Activated CD4-positive, alpha-beta T cell treated with anti-CD3 and anti-CD28 coated beads for 36 hours (primary cell): ENCODE data around the gene KRTAP3-1. TPM values are rescaled to one million over a fixed set of nuclear protein-coding genes. Genes with fewer than 3 reads are reported as not detected.
"Not testable (repeated sequence)": the region's sequence is repeated elsewhere in the genome, so short reads cannot be mapped to it uniquely, and the experiment has no call there.

Experiments
- ATAC-seq: fragments of 200-7000 bp; cut with Tn5 transposase; one replicate; pipeline ENCODE4 v1.10.0; 2021; ENCODE audit warnings: mild to moderate bottlenecking, moderate library complexity
- CTCF ChIA-PET: fragments of 350-600 bp; sonication (Branson Sonifier 250); formaldehyde crosslinking; loops from one replicate; lab custom pipeline; 2021; ENCODE audit warnings: antibody characterized with exemption; lab: Charles Lee
- POLR2A ChIA-PET: fragments of 350-600 bp; sonication (Branson Sonifier 250); formaldehyde crosslinking; loops from one replicate; lab custom pipeline; 2021; ENCODE audit warnings: antibody characterized with exemption, inconsistent platforms; lab: Charles Lee
- DNase-seq: peaks from one replicate; pipeline ENCODE4 v3.0.0-alpha.2; 2020
- H3K27ac Mint-ChIP-seq: one replicate; pipeline ENCODE4 v1.8.0; 2021; ENCODE audit warnings: mixed read lengths
- H3K27me3 Mint-ChIP-seq: one replicate; pipeline ENCODE4 v1.8.0; 2021; ENCODE audit warnings: mixed read lengths
- H3K36me3 Mint-ChIP-seq: one replicate; pipeline ENCODE4 v1.8.0; 2021; ENCODE audit warnings: low read depth, mixed read lengths
- H3K4me1 Mint-ChIP-seq: one replicate; pipeline ENCODE4 v1.8.0; 2021; ENCODE audit warnings: mixed read lengths
- H3K4me3 Mint-ChIP-seq: one replicate; pipeline ENCODE4 v1.8.0; 2021; ENCODE audit warnings: mild to moderate bottlenecking, moderate library complexity, mixed read lengths
- H3K9me3 Mint-ChIP-seq: one replicate; pipeline ENCODE4 v1.8.0; 2021; ENCODE audit warnings: low read depth, mixed read lengths
- intact Hi-C, 2 experiments: fragments of 100-400 bp; cut with DNase I in 1 of 2; cut with micrococcal nuclease in 1 of 2; formaldehyde crosslinking; loops; one replicate each; pipeline versions ENCODE4 v1.14.2 to v1.15.1; 2022 to 2024; cut with DNase I, micrococcal nuclease
- total RNA-seq, 2 experiments: library from RNA; stranded (reverse); gene quantifications; one replicate each; pipeline ENCODE4 v1.2.3, GENCODE V29; 2021

KRTAP3-1 gene
- not detected for total RNA-seq

- no peaks in the 10 kb centered on the region for H3K9me3 Mint-ChIP-seq
- H3K4me3 Mint-ChIP-seq = no peak within 1 kb of the TSS
- H3K4me1 Mint-ChIP-seq = no peaks in the 10 kb centered on the region
- ChIA-PET POLR2A (no interaction called here), CTCF (interaction anchor here (0.6 kb wide), 1 partner anchor 1813 kb away, joined by 4 read pairs; no protein-coding TSS in a partner anchor)
- H3K27ac Mint-ChIP-seq = no peak within 1 kb of the TSS
- no peak for DNase-seq
- ATAC-seq = no peak
- intact Hi-C loops = no loop called here
- no peaks in the 10 kb centered on the region for H3K27me3 Mint-ChIP-seq
- no peaks in the 10 kb centered on the region for H3K36me3 Mint-ChIP-seq
Measured at GRCh38 chr17:41008811-41009210, at the start of gene KRTAP3-1. Gene KRTAP3-1, minus strand, starts transcription at chr17:41009128. Its CDS starts 54 bp downstream, at chr17:41009074.

DNA sequence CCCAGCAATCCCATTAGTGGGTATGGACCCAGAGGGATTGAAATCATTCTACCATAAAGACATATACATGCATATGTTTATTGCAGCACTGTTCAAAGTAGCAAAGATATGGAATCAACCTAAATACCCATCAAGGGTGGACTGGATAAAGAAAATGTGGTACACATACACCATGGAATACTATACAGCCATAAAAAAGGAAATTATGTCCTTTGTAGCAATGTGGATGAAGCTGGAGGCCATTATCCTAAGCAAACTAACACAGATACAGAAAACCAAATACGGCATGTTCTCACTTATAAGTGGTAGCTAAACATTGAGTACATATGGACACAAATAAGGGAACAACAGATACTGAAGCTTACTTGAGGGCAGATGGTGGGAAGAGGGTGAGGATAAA lies 48.6 kb upstream of the KRTAP3-1 start:
- ATAC-seq (no peak), DNase-seq (no peak)
- H3K4me3 Mint-ChIP-seq = no peak overlapping the region
- intact Hi-C loops = no loop called here
- ChIA-PET POLR2A (no interaction called here), CTCF (interaction anchor here (0.6 kb wide), 1 partner anchor 51 kb away, joined by 3 read pairs; no protein-coding TSS in a partner anchor)
- peaks cover 26% of the 10 kb centered on the region for H3K27me3 Mint-ChIP-seq
- H3K4me1 Mint-ChIP-seq = no peaks in the 10 kb centered on the region
- H3K9me3 Mint-ChIP-seq = peaks cover 4% of the 10 kb centered on the region
- no peaks in the 10 kb centered on the region for H3K36me3 Mint-ChIP-seq
- H3K27ac Mint-ChIP-seq = no peak overlapping the region

GRCh38 chr17:41055130-41055529 lies 46.2 kb upstream of the KRTAP3-1 start, which contains the start of gene KRTAP2-2:
Gene KRTAP2-2, minus strand, starts transcription at chr17:41055230. Its CDS starts 19 bp downstream, at chr17:41055211.
- ATAC-seq, H3K4me1 Mint-ChIP-seq, H3K27ac Mint-ChIP-seq, H3K9me3 Mint-ChIP-seq, H3K36me3 Mint-ChIP-seq, H3K4me3 Mint-ChIP-seq, intact Hi-C loops, DNase-seq, POLR2A ChIA-PET: not testable (repeated sequence)
- CTCF ChIA-PET = interaction anchor here (0.6 kb wide), 1 partner anchor 614 kb away, joined by 3 read pairs; no protein-coding TSS in a partner anchor
- H3K27me3 Mint-ChIP-seq = peaks cover 20% of the 10 kb centered on the region

GRCh38 chr17:41054556-41054955 lies 45.6 kb upstream of the KRTAP3-1 start:
- peaks cover 19% of the 10 kb centered on the region for H3K27me3 Mint-ChIP-seq
- H3K4me3 Mint-ChIP-seq, H3K9me3 Mint-ChIP-seq, ATAC-seq, CTCF ChIA-PET, intact Hi-C loops, H3K4me1 Mint-ChIP-seq, DNase-seq, H3K36me3 Mint-ChIP-seq, H3K27ac Mint-ChIP-seq, POLR2A ChIA-PET: not testable (repeated sequence)

GRCh38 chr17:41054025-41054424 lies 45.1 kb upstream of the KRTAP3-1 start:
- ChIA-PET POLR2A (no interaction called here), CTCF (no interaction called here)
- H3K4me3 Mint-ChIP-seq = no peak overlapping the region
- no peaks in the 10 kb centered on the region for H3K4me1 Mint-ChIP-seq
- intact Hi-C loops = no loop called here
- no peaks in the 10 kb centered on the region for H3K36me3 Mint-ChIP-seq
- ATAC-seq = no peak
- peaks cover 4% of the 10 kb centered on the region for H3K9me3 Mint-ChIP-seq
- no peak for DNase-seq
- peaks cover 15% of the 10 kb centered on the region for H3K27me3 Mint-ChIP-seq
- no peak overlapping the region for H3K27ac Mint-ChIP-seq

DNA sequence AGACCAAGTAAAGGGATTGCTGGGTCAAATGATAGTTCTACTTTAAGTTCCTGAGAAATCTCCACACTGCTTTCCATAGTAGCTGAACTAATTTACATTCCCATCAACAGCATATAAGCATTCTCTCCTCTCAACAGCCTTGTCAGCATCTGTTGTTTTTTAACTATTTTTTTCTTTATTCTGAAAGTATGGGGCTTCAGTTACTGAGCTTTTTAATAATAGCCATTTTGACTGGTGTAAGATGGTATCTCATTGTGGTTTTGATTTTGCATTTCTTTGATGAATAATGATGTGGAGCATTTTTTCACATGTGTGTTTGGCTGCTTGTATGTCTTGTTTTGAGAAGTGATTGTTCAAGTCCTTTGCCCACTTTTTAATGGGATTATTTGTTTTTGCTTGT lies 43.6 kb upstream of the KRTAP3-1 start:
- Mint-ChIP-seq H3K9me3 (peaks cover 3% of the 10 kb centered on the region), H3K27me3 (peaks cover 16% of the 10 kb centered on the region), H3K27ac (no peak overlapping the region), H3K36me3 (no peaks in the 10 kb centered on the region), H3K4me1 (no peaks in the 10 kb centered on the region), H3K4me3 (no peak overlapping the region)
- ChIA-PET CTCF (no interaction called here), POLR2A (no interaction called here)
- no peak for DNase-seq
- no peak for ATAC-seq
- intact Hi-C loops = no loop called here

DNA sequence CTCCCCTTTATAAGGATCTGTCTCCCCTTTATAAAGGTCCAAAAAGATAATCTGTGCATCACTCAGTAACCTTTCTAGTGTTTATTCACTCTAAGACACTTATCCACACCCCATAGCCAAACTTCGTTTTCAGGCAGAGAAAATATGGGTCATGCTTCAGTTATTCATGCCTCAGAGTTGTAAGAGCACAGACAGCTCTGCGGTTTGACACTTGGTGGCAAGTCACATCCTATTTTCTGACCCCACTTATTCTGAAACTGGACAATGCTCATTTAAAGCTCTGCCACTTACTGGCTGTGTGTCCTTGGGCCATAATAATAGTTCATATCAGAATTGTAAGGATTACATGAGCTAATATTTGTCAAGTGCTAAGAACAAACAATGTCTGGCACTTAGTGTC lies 40.2 kb upstream of the KRTAP3-1 start:
- H3K4me1 Mint-ChIP-seq = no peaks in the 10 kb centered on the region
- H3K36me3 Mint-ChIP-seq = no peaks in the 10 kb centered on the region
- CTCF ChIA-PET = no interaction called here
- intact Hi-C loops = no loop called here
- H3K4me3 Mint-ChIP-seq = no peak overlapping the region
- H3K9me3 Mint-ChIP-seq = no peaks in the 10 kb centered on the region
- H3K27ac Mint-ChIP-seq = no peak overlapping the region
- peaks cover 21% of the 10 kb centered on the region for H3K27me3 Mint-ChIP-seq
- POLR2A ChIA-PET = no interaction called here
- no peak for ATAC-seq
- DNase-seq = no peak

GRCh38 chr17:41048441-41048840 lies 39.5 kb upstream of the KRTAP3-1 start:
- intact Hi-C loops = no loop called here
- Mint-ChIP-seq H3K4me1 (no peaks in the 10 kb centered on the region), H3K36me3 (no peaks in the 10 kb centered on the region), H3K9me3 (peaks cover 4% of the 10 kb centered on the region), H3K4me3 (no peak overlapping the region), H3K27me3 (peaks cover 21% of the 10 kb centered on the region), H3K27ac (no peak overlapping the region)
- ChIA-PET CTCF (no interaction called here), POLR2A (no interaction called here)
- ATAC-seq (no peak), DNase-seq (no peak)

GRCh38 chr17:41046735-41047465 lies 38.0 kb upstream of the KRTAP3-1 start, which contains the start of gene KRTAP2-1:
Gene KRTAP2-1, minus strand, starts transcription at chr17:41047316. Its CDS starts 49 bp downstream, at chr17:41047267.
- peaks cover 21% of the 10 kb centered on the region for H3K27me3 Mint-ChIP-seq
- DNase-seq, H3K27ac Mint-ChIP-seq, H3K9me3 Mint-ChIP-seq, intact Hi-C loops, H3K36me3 Mint-ChIP-seq, H3K4me3 Mint-ChIP-seq, CTCF ChIA-PET, ATAC-seq, H3K4me1 Mint-ChIP-seq, POLR2A ChIA-PET: not testable (repeated sequence)

- H3K9me3 Mint-ChIP-seq = peaks cover 5% of the 10 kb centered on the region
- no peak for ATAC-seq
- no peaks in the 10 kb centered on the region for H3K4me1 Mint-ChIP-seq
- H3K4me3 Mint-ChIP-seq = no peak overlapping the region
- intact Hi-C loops = no loop called here
- POLR2A ChIA-PET = no interaction called here
- no peak overlapping the region for H3K27ac Mint-ChIP-seq
- no peak for DNase-seq
- CTCF ChIA-PET = no interaction called here
- no peaks in the 10 kb centered on the region for H3K36me3 Mint-ChIP-seq
- H3K27me3 Mint-ChIP-seq = peaks cover 12% of the 10 kb centered on the region
Measured at GRCh38 chr17:41042953-41043352, 34.0 kb upstream of the KRTAP3-1 start.

GRCh38 chr17:41040783-41041571 lies 32.0 kb upstream of the KRTAP3-1 start, which contains the start of gene KRTAP1-1:
Gene KRTAP1-1, minus strand, starts transcription at chr17:41041450. Its CDS starts 53 bp downstream, at chr17:41041397.
- POLR2A ChIA-PET, H3K27me3 Mint-ChIP-seq, intact Hi-C loops, H3K36me3 Mint-ChIP-seq, H3K4me3 Mint-ChIP-seq, H3K4me1 Mint-ChIP-seq, H3K27ac Mint-ChIP-seq, DNase-seq, ATAC-seq, H3K9me3 Mint-ChIP-seq: not testable (repeated sequence)
- CTCF ChIA-PET = interaction anchor here (0.5 kb wide), 1 partner anchor 28 kb away, joined by 3 read pairs; no protein-coding TSS in a partner anchor
